Panc1 (cell line): Measurements from ENCODE around the gene TMEM178A. TPM values are rescaled to one million over a fixed set of nuclear protein-coding genes. Genes with fewer than 3 reads are reported as not detected.

Source experiments
- ATAC-seq: fragments of 200-7000 bp; cut with Tn5 transposase; 2 replicates; pipeline ENCODE4 v1.9.1; 2020; ENCODE audit warnings: mild to moderate bottlenecking, moderate library complexity
- BruUV-seq: library from RNA; stranded (reverse); fragments of 400-500 nt; replicated peaks from 2 replicates; lab custom pipeline; 2021; lab: Mats Ljungman, UMichigan
- CTCF ChIA-PET: fragments of 300-600 bp; sonication (Branson Sonifier 250); formaldehyde crosslinking; loops from one replicate; lab custom pipeline; 2022; ENCODE audit warnings: antibody characterized with exemption; lab: Charles Lee
- POLR2A ChIA-PET: fragments of 300-600 bp; sonication (Branson Sonifier 250); formaldehyde crosslinking; loops from one replicate; lab custom pipeline; 2022; ENCODE audit warnings: antibody characterized with exemption; lab: Charles Lee
- DNase-seq: peaks from one replicate; pipeline ENCODE4 v3.0.0-alpha.2; 2010; ENCODE audit warnings: low read depth, low spot score
- H3K27ac ChIP-seq: 2 replicates; pipeline ENCODE4 v1.5.1; 2011; ENCODE audit warnings: mild to moderate bottlenecking, low read length, inconsistent platforms
- H3K27me3 ChIP-seq: fragments of 200-500 bp; sonication (Bioruptor generic); 2 replicates; pipeline ENCODE4 v1.6.0; 2014; ENCODE audit warnings: low read length, inconsistent platforms; ENCODE audit not compliant: control insufficient read depth, insufficient read depth
- H3K36me3 ChIP-seq: fragments of 200-500 bp; sonication (Bioruptor generic); 2 replicates; pipeline ENCODE4 v1.5.1; 2014; ENCODE audit warnings: inconsistent platforms, mild to moderate bottlenecking, low read length, moderate library complexity; ENCODE audit not compliant: control insufficient read depth, insufficient read depth
- H3K4me1 ChIP-seq: 2 replicates; pipeline ENCODE4 v1.5.1; 2011; ENCODE audit warnings: inconsistent platforms, mild to moderate bottlenecking, low read length, moderate library complexity; ENCODE audit not compliant: control insufficient read depth, insufficient read depth
- H3K4me3 ChIP-seq, 2 experiments: 2 replicates each; pipeline ENCODE4 v1.5.1; 2011 to 2012; ENCODE audit warnings: low read depth in 2 of 2, low read length in 2 of 2, mild to moderate bottlenecking in 2 of 2, inconsistent platforms in 1 of 2, moderate library complexity in 1 of 2
- H3K9me3 ChIP-seq: fragments of 200-500 bp; sonication (Bioruptor generic); 2 replicates; pipeline ENCODE4 v1.5.1; 2014; ENCODE audit warnings: low read depth, mild to moderate bottlenecking, inconsistent platforms, low read length, moderate library complexity; ENCODE audit not compliant: control insufficient read depth, insufficient read depth
- POLR2AphosphoS5 ChIP-seq: IDR thresholded peaks from 2 replicates; pipeline ENCODE4 v1.6.1; 2012; ENCODE audit warnings: mild to moderate bottlenecking, low read depth, low read length, moderate library complexity
- SIN3A ChIP-seq: IDR thresholded peaks from 2 replicates; pipeline ENCODE4 v1.6.1; 2012; ENCODE audit warnings: low read depth, mild to moderate bottlenecking, low read length, moderate library complexity, borderline replicate concordance; ENCODE audit not compliant: insufficient read depth
- TCF7L2 ChIP-seq: IDR thresholded peaks from 2 replicates; pipeline ENCODE4 v1.6.1; 2011; ENCODE audit warnings: mild to moderate bottlenecking, low read depth, low read length, inconsistent platforms
- in situ Hi-C: cut with HindIII; loops from 2 replicates; pipeline ENCODE4 v1.10.0; 2016; ENCODE audit warnings: low sequenced_read_pairs, low pct_unique_long_range_greater_than_20kb
- intact Hi-C: fragments of 100-400 bp; cut with micrococcal nuclease; formaldehyde crosslinking; loops from one replicate; pipeline ENCODE4 v1.10.0; 2022; ENCODE audit not compliant: unreplicated experiment
- total RNA-seq: library from RNA; stranded (reverse); gene quantifications from one replicate; pipeline ENCODE4 v1.2.1, GENCODE V29; 2021; ENCODE audit not compliant: unreplicated experiment
- TF ChIP-seq, protein P1 (sequence below), 2 experiments: IDR thresholded peaks; 2 replicates each; pipeline ENCODE4 v1.6.1; 2011 to 2012; ENCODE audit warnings: low read depth in 2 of 2, control low read depth in 1 of 2, low read length in 1 of 2, mild to moderate bottlenecking in 1 of 2, moderate library complexity in 1 of 2; ENCODE audit not compliant: insufficient read depth in 1 of 2
- TF ChIP-seq, protein P2 (sequence below): fragments of 450-650 bp; IDR thresholded peaks from 2 replicates; pipeline ENCODE4 v1.5.1; 2017; ENCODE audit warnings: mild to moderate bottlenecking

Gene TMEM178A
- total RNA-seq, 1 experiment from 2014 or later, result not detected

DNA sequence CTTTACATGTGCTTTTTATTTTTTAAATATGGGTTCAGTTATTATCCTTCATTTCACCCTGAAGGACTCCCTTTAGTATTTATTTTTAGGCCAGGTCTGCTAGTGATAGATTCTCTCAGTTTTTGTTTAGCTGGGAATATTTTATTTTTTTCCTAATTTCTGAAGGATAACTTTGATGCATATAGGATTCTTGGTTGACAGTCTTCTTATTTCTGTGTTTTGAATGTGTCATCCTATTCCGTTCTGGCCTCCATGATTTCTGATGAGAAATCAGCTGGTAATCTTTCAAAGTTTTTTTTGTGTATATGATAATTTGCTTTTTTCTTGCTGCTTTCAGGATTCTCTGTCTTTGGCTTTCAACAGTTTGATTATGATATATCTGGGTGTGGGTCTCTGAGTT, 35.4 kb downstream of the TMEM178A start:
- intact Hi-C loops, result no loop called here
- DNase-seq, result no peak
- ChIA-PET CTCF (no interaction called here), POLR2A (no interaction called here)
- peaks cover 4% of the 10 kb centered on the region; the same call in 1 of the 2 replicates for H3K27me3 ChIP-seq
- in situ Hi-C loops, result no loop called here
- H3K36me3 ChIP-seq, result no peaks in the 10 kb centered on the region
- H3K4me3 ChIP-seq, result no peak overlapping the region
- no peaks in the 10 kb centered on the region for H3K4me1 ChIP-seq
- TF ChIP-seq, protein P1, sequence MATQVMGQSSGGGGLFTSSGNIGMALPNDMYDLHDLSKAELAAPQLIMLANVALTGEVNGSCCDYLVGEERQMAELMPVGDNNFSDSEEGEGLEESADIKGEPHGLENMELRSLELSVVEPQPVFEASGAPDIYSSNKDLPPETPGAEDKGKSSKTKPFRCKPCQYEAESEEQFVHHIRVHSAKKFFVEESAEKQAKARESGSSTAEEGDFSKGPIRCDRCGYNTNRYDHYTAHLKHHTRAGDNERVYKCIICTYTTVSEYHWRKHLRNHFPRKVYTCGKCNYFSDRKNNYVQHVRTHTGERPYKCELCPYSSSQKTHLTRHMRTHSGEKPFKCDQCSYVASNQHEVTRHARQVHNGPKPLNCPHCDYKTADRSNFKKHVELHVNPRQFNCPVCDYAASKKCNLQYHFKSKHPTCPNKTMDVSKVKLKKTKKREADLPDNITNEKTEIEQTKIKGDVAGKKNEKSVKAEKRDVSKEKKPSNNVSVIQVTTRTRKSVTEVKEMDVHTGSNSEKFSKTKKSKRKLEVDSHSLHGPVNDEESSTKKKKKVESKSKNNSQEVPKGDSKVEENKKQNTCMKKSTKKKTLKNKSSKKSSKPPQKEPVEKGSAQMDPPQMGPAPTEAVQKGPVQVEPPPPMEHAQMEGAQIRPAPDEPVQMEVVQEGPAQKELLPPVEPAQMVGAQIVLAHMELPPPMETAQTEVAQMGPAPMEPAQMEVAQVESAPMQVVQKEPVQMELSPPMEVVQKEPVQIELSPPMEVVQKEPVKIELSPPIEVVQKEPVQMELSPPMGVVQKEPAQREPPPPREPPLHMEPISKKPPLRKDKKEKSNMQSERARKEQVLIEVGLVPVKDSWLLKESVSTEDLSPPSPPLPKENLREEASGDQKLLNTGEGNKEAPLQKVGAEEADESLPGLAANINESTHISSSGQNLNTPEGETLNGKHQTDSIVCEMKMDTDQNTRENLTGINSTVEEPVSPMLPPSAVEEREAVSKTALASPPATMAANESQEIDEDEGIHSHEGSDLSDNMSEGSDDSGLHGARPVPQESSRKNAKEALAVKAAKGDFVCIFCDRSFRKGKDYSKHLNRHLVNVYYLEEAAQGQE (IDR thresholded peaks at IDR 0.05; ENCODE audit: insufficient read depth in 1 of 2, low read depth in 2 of 2, low read length in 1 of 2), result no peak
- TF ChIP-seq SIN3A (no peak), TCF7L2 (no peak), POLR2AphosphoS5 (no peak)
- TF ChIP-seq, protein P2, sequence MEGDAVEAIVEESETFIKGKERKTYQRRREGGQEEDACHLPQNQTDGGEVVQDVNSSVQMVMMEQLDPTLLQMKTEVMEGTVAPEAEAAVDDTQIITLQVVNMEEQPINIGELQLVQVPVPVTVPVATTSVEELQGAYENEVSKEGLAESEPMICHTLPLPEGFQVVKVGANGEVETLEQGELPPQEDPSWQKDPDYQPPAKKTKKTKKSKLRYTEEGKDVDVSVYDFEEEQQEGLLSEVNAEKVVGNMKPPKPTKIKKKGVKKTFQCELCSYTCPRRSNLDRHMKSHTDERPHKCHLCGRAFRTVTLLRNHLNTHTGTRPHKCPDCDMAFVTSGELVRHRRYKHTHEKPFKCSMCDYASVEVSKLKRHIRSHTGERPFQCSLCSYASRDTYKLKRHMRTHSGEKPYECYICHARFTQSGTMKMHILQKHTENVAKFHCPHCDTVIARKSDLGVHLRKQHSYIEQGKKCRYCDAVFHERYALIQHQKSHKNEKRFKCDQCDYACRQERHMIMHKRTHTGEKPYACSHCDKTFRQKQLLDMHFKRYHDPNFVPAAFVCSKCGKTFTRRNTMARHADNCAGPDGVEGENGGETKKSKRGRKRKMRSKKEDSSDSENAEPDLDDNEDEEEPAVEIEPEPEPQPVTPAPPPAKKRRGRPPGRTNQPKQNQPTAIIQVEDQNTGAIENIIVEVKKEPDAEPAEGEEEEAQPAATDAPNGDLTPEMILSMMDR, result no peak
- no peak overlapping the region for H3K27ac ChIP-seq
- H3K9me3 ChIP-seq, result peaks cover 13% of the 10 kb centered on the region
- no TSS peak for BruUV-seq
- no peak for ATAC-seq

- H3K27ac ChIP-seq, result no peak overlapping the region
- TF ChIP-seq, protein P2, result no peak
- no peak for TF ChIP-seq SIN3A
- TF ChIP-seq POLR2AphosphoS5, result no peak
- TF ChIP-seq TCF7L2, result no peak
- TF ChIP-seq, protein P1 (IDR thresholded peaks at IDR 0.05; ENCODE audit: insufficient read depth in 1 of 2, low read depth in 2 of 2, low read length in 1 of 2), result no peak
- no peak for DNase-seq
- intact Hi-C loops, result no loop called here
- ATAC-seq, result no peak
- ChIA-PET POLR2A (no interaction called here), CTCF (no interaction called here)
- no peaks in the 10 kb centered on the region for H3K36me3 ChIP-seq
- in situ Hi-C loops, result no loop called here
- peaks cover 13% of the 10 kb centered on the region for H3K9me3 ChIP-seq
- H3K4me1 ChIP-seq, result no peaks in the 10 kb centered on the region
- H3K4me3 ChIP-seq, result no peak overlapping the region
- H3K27me3 ChIP-seq, result peaks cover 4% of the 10 kb centered on the region; the same call in 1 of the 2 replicates
- no TSS peak for BruUV-seq
These were observed 37.6 kb downstream of the TMEM178A start for GRCh38 chr2:39703181-39703872.
